GM19324 (cell line): ENCODE data around the gene NUCKS1.
"Not testable (repeated sequence)": the region's sequence is repeated elsewhere in the genome, so short reads cannot be mapped to it uniquely, and the experiment has no call there.

Source experiments
- ATAC-seq: cut with Tn5 transposase; IDR thresholded peaks from one replicate; pipeline ENCODE4 v1.9.1; 2021; ENCODE audit warnings: mild to moderate bottlenecking, moderate library complexity; ENCODE audit not compliant: unreplicated experiment, low FRiP score

NUCKS1 gene

GRCh38 chr1:205735218-205735617 is 14.8 kb downstream of the NUCKS1 start:
- ATAC-seq, result no peak

GRCh38 chr1:205733438-205734175 is 16.4 kb downstream of the NUCKS1 start:
- ATAC-seq, result no peak

GRCh38 chr1:205729945-205730610 is 19.9 kb downstream of the NUCKS1 start:
- ATAC-seq, result no peak

DNA sequence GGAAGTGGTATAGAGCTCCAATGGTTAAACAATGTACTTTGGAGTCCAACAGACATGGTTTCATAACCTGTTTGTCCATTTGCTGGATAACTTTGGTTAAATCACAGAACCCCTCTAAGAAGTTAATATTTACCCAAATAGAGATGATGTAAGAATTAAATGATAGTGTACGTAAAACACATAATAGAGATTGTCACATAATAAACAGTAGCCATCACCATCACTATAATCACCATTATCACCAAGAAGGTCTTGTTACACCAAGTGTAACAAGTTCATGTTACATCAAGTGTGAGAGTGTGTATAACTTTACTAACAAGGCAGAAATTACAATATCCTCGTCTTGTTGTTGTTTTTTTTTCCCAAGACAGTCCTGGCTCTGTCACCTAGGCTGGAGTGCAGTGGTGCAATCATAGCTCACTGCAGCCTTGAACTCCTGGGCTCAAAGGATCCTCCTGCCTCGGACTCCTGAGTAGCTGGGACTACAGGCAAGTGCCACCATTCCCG is 23.3 kb downstream of the NUCKS1 start:
- ATAC-seq, result no peak

DNA sequence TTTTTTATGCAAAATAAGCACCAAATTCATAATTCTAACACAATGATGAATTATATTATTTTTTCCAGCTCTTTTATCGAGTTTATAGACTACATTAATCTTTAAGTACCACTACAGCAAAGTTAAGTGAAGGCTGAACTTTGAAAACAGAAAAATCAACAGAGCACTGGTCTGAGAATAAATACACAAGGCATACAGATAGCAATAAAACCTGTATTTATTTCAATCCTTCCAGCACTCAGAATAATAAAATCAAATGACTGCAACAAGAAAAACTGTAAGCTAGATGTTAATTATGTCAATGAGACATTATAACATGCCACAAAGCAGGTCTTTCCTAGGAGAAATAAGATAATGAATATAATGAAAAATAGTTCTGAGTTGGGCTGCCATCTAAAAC is 24.5 kb downstream of the NUCKS1 start:
- ATAC-seq, result no peak

- not testable (repeated sequence) for ATAC-seq
Measured at GRCh38 chr1:205720740-205721139, 29.2 kb downstream of the NUCKS1 start.

DNA sequence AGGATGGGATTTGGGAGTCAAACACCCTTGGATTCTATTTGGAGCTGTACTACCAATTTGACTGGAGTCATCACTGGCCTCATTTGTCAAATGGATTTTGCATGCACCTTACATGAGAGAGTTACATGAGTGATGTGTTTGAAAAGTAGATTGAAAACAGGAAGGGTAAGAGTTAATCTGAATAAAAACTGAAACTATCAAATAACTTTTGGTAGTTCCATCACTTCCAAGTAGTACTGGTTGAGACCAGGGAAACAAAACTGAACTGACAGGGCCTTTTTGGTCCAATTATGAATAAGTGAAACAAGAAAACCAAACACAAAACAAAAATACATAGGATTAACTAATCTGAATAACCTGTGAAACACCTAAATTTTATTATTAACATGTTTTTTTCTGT is 30.2 kb downstream of the NUCKS1 start:
- no peak for ATAC-seq

GRCh38 chr1:205719015-205719414 is 31.0 kb downstream of the NUCKS1 start:
- ATAC-seq, result no peak

GRCh38 chr1:205716371-205717132 is 33.4 kb downstream of the NUCKS1 start:
- ATAC-seq, result no peak

DNA sequence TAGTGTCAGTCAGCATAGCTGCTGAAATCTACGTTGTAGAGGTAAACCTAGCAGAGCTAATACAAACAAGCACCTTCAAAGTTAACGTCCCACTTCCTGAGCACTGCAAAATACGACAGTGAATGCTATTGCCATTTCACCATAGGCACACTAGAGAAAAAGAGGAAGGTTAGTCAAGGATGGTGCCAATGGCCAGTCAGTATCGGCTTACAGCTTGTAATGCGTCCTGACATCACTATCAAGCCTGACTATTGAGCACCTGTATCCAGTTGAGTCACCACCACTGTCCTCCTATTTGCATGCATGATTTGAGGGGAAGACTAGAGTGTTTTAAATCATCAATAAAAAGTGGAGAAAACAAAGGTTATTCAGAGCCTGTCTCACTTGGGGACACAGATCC is 34.4 kb downstream of the NUCKS1 start:
- ATAC-seq, result no peak

DNA sequence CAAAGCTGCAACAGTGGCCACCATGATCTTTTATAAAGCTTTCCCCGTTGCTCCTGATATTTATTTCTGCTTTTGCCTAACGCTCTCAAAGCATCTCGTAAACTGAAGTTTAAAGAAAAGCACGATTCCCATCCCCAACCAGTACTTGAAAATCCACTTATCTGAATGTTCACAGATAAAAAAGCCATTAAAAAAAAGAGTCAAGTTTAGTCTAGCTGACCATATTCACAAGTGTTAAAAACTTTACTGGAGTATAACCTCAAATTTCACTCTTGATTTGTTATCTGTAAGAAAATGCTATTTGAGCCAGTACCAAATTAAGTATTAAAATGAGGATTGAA is 35.1 kb downstream of the NUCKS1 start:
- ATAC-seq, result no peak

GRCh38 chr1:205714190-205714905 is 35.6 kb downstream of the NUCKS1 start:
- ATAC-seq, result no peak

DNA sequence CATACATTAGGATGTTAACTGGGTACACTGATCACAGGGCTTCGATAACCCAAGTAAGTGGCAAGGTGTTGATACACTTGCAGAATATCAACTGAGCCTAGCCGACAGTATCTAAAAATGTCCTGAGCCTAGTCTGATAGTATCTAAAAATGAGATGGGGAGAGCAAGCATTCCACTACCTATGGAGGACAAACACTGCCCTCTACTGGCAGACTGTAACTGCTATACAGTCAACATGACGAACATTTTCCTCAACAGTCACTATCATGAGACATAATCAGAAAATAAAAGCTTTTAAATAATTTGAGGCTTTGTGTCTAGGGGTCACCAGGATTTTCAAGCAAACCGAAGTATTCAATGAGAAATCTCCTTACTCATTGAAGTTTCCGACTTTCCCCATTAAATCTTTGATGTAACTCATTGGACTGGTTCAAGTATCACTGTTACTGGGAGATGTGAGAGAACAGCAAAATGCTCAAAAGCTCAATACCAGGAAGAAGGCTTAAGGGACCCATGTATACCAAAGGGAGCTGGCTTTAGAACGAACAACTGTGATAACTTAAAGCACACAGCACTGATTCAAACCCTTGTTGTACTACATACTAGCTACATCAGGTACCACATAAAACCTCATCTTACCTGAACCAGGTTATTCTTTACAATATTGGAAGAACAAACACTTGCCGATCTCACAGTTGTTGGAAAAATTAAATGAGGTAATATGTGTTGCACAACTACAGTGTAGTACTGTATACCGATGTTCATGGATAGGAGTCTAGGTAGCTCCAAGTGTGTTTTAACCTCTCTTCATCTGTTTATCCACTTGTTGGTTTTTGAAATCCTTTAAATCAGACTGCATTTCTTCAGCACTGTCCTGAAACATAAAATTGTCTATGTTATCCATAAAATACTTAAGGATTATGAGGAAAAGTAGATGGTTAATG is 38.6 kb downstream of the NUCKS1 start:
- no peak for ATAC-seq

GRCh38 chr1:205710201-205711062 is 39.5 kb downstream of the NUCKS1 start:
- ATAC-seq, result no peak

DNA sequence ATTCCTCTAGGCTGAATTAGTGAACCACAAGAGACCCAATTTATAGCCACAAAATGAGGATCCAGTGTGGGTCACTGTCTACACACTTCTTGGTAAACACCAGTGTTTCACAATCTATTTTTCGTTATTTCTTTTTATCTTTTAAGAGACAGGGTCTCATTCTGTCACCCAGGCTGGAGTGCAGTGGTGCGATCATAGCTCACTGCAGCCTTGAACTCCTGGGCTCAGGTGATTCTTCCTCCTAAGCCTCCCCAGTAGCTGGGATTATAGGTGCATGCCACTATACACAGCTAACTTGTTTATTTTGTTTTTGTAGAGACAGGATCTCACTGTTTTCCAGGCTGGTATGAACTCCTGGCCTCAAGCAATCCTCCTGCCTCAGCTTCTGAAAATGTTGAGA is 40.3 kb downstream of the NUCKS1 start:
- ATAC-seq, result no peak

GRCh38 chr1:205709059-205709398 is 41.0 kb downstream of the NUCKS1 start:
- ATAC-seq, result no peak

DNA sequence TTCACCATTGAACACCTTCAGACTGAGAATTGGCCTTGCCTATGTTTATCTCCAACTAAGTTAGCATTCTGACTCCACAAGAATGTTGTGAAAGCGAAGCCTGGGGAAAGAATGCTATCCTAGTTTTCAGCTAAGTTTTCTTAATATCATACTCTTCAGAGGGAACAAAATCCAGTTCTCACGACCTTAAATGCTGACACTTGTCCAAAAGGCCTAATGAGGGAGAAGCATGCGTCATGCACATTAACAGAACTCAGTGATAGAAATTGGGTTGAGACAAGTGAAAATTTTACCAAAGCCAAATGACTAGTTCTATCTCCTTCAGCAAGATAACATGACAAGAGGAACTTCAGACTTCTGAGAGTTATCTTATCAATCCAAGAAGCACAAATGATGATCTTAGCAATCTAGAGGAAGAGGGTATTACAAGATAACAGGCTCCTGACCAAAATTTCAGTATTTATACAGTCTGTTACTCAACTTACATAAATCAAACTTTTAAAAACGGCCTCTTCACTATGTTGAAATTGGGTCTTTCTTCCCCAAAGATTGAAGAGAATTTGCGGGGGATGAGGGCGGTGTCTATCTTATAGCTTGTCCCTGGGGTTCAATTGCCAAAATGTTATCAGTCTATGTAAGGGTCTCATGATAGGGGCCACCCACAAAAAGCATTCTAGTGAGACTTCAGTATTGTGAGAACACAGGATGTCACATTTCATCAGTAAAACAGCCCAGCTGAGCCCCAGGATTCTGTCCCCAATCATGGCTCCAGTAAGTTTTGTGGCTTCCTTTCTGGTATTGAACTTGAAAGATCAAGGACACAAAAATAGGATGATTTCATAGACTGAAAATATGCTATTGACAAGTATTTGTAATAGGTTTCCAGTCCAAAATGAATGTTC is 43.1 kb downstream of the NUCKS1 start:
- no peak for ATAC-seq

DNA sequence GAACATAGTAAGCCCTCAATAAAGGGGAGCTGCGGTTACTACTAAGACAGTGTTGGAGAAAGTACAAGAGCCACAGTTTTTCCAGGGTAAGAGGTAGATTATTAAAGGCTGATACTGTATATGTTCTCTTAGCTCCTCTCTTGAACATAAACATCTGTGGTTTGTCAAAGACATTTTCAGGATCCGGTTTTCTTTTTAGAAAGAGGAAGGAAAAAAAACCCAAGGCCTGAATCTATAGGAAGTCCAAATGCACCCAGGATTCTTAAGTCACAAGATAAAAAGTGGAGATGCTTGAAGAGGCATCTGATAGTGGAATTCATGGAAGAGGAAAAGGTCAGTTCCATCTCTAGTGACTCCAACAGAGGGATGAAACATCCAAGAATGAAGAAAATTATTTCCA is 45.1 kb downstream of the NUCKS1 start:
- no peak for ATAC-seq
